Subcutaneous preadipocyte (primary cell): ENCODE data around the gene KRTAP4-9. TPM values are rescaled to one million over a fixed set of nuclear protein-coding genes. Genes with fewer than 3 reads are reported as not detected.

Source experiments
- total RNA-seq: library from RNA; depleted of rRNA; stranded (reverse); fragments of >200 nt; gene quantifications from 2 replicates; pipeline ENCODE4 v1.2.3, GENCODE V29; 2012

The KRTAP4-9 gene
- not detected in 2 replicates for total RNA-seq

GRCh38 chr17:41105347-41105746 lies at the start of gene KRTAP4-9:
Gene KRTAP4-9 (plus strand): TSS chr17:41105389. CDS start chr17:41105389, 0 bp downstream.

GRCh38 chr17:41060052-41060604 lies 45.1 kb upstream of the KRTAP4-9 start, which contains the start of gene KRTAP2-3:
Gene KRTAP2-3 (minus strand): TSS chr17:41060114. CDS start chr17:41060050, 64 bp downstream.

GRCh38 chr17:41065829-41066624 lies 39.2 kb upstream of the KRTAP4-9 start, which contains the start of gene KRTAP2-4:
Gene KRTAP2-4 (minus strand): TSS chr17:41065879. CDS start chr17:41065845, 34 bp downstream.

GRCh38 chr17:41084100-41084856 lies 20.9 kb upstream of the KRTAP4-9 start, which contains the start of gene KRTAP4-7:
Gene KRTAP4-7 (plus strand): TSS chr17:41084150. CDS start chr17:41084207, 57 bp downstream.

GRCh38 chr17:41098042-41098441 lies 7.1 kb upstream of the KRTAP4-9 start, which contains the start of gene KRTAP4-8:
Gene KRTAP4-8 (minus strand): TSS chr17:41098142. CDS start chr17:41098084, 58 bp downstream.

GRCh38 chr17:41101586-41102259 lies 3.5 kb upstream of the KRTAP4-9 start, which contains the start of gene KRTAP4-16:
Gene KRTAP4-16 (minus strand): TSS chr17:41102209. CDS start chr17:41102209, 0 bp downstream.

GRCh38 chr17:41117846-41118386 lies 12.7 kb downstream of the KRTAP4-9 start, which contains the start of gene KRTAP4-11:
Gene KRTAP4-11 (minus strand): TSS chr17:41118373. CDS start chr17:41118315, 58 bp downstream.

GRCh38 chr17:41123991-41124371 lies 18.8 kb downstream of the KRTAP4-9 start, which contains the start of gene KRTAP4-12:
Gene KRTAP4-12 (minus strand): TSS chr17:41124182. CDS start chr17:41124122, 60 bp downstream.

GRCh38 chr17:41140360-41141131 lies 35.4 kb downstream of the KRTAP4-9 start, which contains the start of gene KRTAP4-6:
Gene KRTAP4-6 (minus strand): TSS chr17:41140544. CDS start chr17:41140487, 57 bp downstream.

GRCh38 chr17:41149652-41149985 lies 44.4 kb downstream of the KRTAP4-9 start, which contains the start of gene KRTAP4-5:
Gene KRTAP4-5 (minus strand): TSS chr17:41149825. CDS start chr17:41149767, 58 bp downstream.

Other genes starting within 250 kb of the KRTAP4-9 start
- gene KRT12, start 238.2 kb upstream of the KRTAP4-9 start, total RNA-seq = not detected in 2 replicates
- gene KRT20, start 220.1 kb upstream of the KRTAP4-9 start, total RNA-seq = not detected in 2 replicates
- gene KRT23, start 167.7 kb upstream of the KRTAP4-9 start, total RNA-seq = not detected in 2 replicates
- not detected in 2 replicates for gene KRT39, start 138.4 kb upstream of the KRTAP4-9 start, total RNA-seq
- gene KRT40, start 121.1 kb upstream of the KRTAP4-9 start, total RNA-seq = not detected in 2 replicates
- not detected in 2 replicates for gene KRTAP3-3, start 111.2 kb upstream of the KRTAP4-9 start, total RNA-seq
- not detected in 2 replicates for gene KRTAP3-2, start 105.5 kb upstream of the KRTAP4-9 start, total RNA-seq
- gene KRTAP3-1, start 96.3 kb upstream of the KRTAP4-9 start, total RNA-seq = not detected in 2 replicates
- gene KRTAP1-5, start 78.2 kb upstream of the KRTAP4-9 start, total RNA-seq = 1.1 and 1.6 TPM in 2 replicates
- gene KRTAP1-4, start 75.2 kb upstream of the KRTAP4-9 start, total RNA-seq = not detected in 2 replicates
- not detected in 2 replicates for gene KRTAP1-3, start 70.5 kb upstream of the KRTAP4-9 start, total RNA-seq
- gene KRTAP1-1, start 63.9 kb upstream of the KRTAP4-9 start, total RNA-seq = not detected in 2 replicates
- not detected in 2 replicates for gene KRTAP2-1, start 58.1 kb upstream of the KRTAP4-9 start, total RNA-seq
- gene KRTAP2-2, start 50.2 kb upstream of the KRTAP4-9 start, total RNA-seq = not detected in 2 replicates
- gene KRTAP2-3, start 45.3 kb upstream of the KRTAP4-9 start, total RNA-seq = not detected in 2 replicates
- gene KRTAP2-4, start 39.5 kb upstream of the KRTAP4-9 start, total RNA-seq = not detected in 2 replicates
- gene KRTAP4-7, start 21.2 kb upstream of the KRTAP4-9 start, total RNA-seq = not detected in 2 replicates
- not detected in 2 replicates for gene KRTAP4-8, start 7.2 kb upstream of the KRTAP4-9 start, total RNA-seq
- gene KRTAP4-16, start 3.2 kb upstream of the KRTAP4-9 start, total RNA-seq = not detected in 2 replicates
- gene KRTAP4-11, start 13.0 kb downstream of the KRTAP4-9 start, total RNA-seq = not detected in 2 replicates
- gene KRTAP4-12, start 18.8 kb downstream of the KRTAP4-9 start, total RNA-seq = not detected in 2 replicates
- not detected in 2 replicates for gene KRTAP4-6, start 35.2 kb downstream of the KRTAP4-9 start, total RNA-seq
- gene KRTAP4-5, start 44.4 kb downstream of the KRTAP4-9 start, total RNA-seq = not detected in 2 replicates
- not detected in 2 replicates for gene KRTAP4-4, start 55.4 kb downstream of the KRTAP4-9 start, total RNA-seq
- gene KRTAP4-3, start 62.8 kb downstream of the KRTAP4-9 start, total RNA-seq = not detected in 2 replicates
- not detected in 2 replicates for gene KRTAP4-2, start 72.8 kb downstream of the KRTAP4-9 start, total RNA-seq
- not detected in 2 replicates for gene KRTAP4-1, start 79.5 kb downstream of the KRTAP4-9 start, total RNA-seq
- gene KRTAP9-1, start 84.5 kb downstream of the KRTAP4-9 start, total RNA-seq = not detected in 2 replicates
- gene KRTAP9-2, start 121.3 kb downstream of the KRTAP4-9 start, total RNA-seq = not detected in 2 replicates
- gene KRTAP9-3, start 127.1 kb downstream of the KRTAP4-9 start, total RNA-seq = not detected in 2 replicates
- not detected in 2 replicates for gene KRTAP9-8, start 132.6 kb downstream of the KRTAP4-9 start, total RNA-seq
- not detected in 2 replicates for gene KRTAP9-4, start 144.3 kb downstream of the KRTAP4-9 start, total RNA-seq
- gene KRTAP9-9, start 150.0 kb downstream of the KRTAP4-9 start, total RNA-seq = not detected in 2 replicates
- not detected in 2 replicates for gene KRTAP9-6, start 160.0 kb downstream of the KRTAP4-9 start, total RNA-seq
- gene KRTAP9-7, start 170.3 kb downstream of the KRTAP4-9 start, total RNA-seq = not detected in 2 replicates
- not detected in 2 replicates for gene KRTAP29-1, start 197.5 kb downstream of the KRTAP4-9 start, total RNA-seq
- not detected in 2 replicates for gene KRTAP16-1, start 203.9 kb downstream of the KRTAP4-9 start, total RNA-seq
- gene KRTAP17-1, start 210.3 kb downstream of the KRTAP4-9 start, total RNA-seq = not detected in 2 replicates
- not detected in 2 replicates for gene KRT33A, start 245.4 kb downstream of the KRTAP4-9 start, total RNA-seq